Peyer's patch (tissue), 4 donors: Measurements from ENCODE around the gene WIPF1. TPM values are rescaled to one million over a fixed set of nuclear protein-coding genes. Genes with fewer than 3 reads are reported as not detected.

ENCODE experiments used
- DNase-seq, 3 donors: peaks; one replicate each; pipeline ENCODE4 v3.0.0-alpha.2; 2017 to 2019
- H3K27ac ChIP-seq, 4 donors: fragments of 200-600 bp; sonication (generic); one replicate each; pipeline ENCODE4 v1.5.1; 2016 to 2019
- H3K27me3 ChIP-seq, 2 donors: fragments of 200-600 bp; sonication (generic); one replicate each; pipeline ENCODE4 v1.5.1; 2019
- H3K36me3 ChIP-seq, 3 donors: fragments of 200-600 bp; sonication (generic); one replicate each; pipeline ENCODE4 v1.5.1; 2016 to 2019
- H3K4me1 ChIP-seq, 4 donors: fragments of 200-600 bp; sonication (generic); one replicate each; pipeline ENCODE4 v1.5.1; 2016 to 2019
- H3K4me3 ChIP-seq, 4 donors: fragments of 200-600 bp; sonication (generic); 1 replicate in 3 of 4; 2 replicates in 1 of 4; pipeline ENCODE4 v1.5.1; 2016 to 2019; ENCODE audit warnings: mild to moderate bottlenecking in 1 of 4
- H3K9me3 ChIP-seq, 4 donors: fragments of 200-600 bp; sonication (generic); one replicate each; pipeline ENCODE4 v1.5.1; 2016 to 2019; ENCODE audit warnings: mild to moderate bottlenecking in 1 of 4
- POLR2A ChIP-seq, 2 donors: fragments of 450-650 bp; IDR thresholded peaks; one replicate each; pipeline ENCODE4 v1.5.1; 2017; ENCODE audit warnings: antibody characterized with exemption in 2 of 2, mild to moderate bottlenecking in 2 of 2, moderate library complexity in 2 of 2
- total RNA-seq, 4 donors: library from RNA; depleted of rRNA; stranded (reverse); fragments of >200 nt; gene quantifications; one replicate each; pipeline ENCODE4 v1.1.0, GENCODE V29; 2016
- TF ChIP-seq, protein P1 (sequence below), 6 experiments: fragments of 450-650 bp in 4 of 6; fragments of 200-600 bp in 2 of 6; sonication (generic) in 1 of 6; IDR thresholded peaks; one replicate each; pipeline ENCODE4 v1.5.1; 2017 to 2019; ENCODE audit warnings: antibody characterized with exemption in 6 of 6, mild to moderate bottlenecking in 3 of 6, moderate library complexity in 1 of 6

The WIPF1 gene
- total RNA-seq, 4 donors from 2014 or later, result 7.4 to 81.7 (median 17.3) TPM

DNA sequence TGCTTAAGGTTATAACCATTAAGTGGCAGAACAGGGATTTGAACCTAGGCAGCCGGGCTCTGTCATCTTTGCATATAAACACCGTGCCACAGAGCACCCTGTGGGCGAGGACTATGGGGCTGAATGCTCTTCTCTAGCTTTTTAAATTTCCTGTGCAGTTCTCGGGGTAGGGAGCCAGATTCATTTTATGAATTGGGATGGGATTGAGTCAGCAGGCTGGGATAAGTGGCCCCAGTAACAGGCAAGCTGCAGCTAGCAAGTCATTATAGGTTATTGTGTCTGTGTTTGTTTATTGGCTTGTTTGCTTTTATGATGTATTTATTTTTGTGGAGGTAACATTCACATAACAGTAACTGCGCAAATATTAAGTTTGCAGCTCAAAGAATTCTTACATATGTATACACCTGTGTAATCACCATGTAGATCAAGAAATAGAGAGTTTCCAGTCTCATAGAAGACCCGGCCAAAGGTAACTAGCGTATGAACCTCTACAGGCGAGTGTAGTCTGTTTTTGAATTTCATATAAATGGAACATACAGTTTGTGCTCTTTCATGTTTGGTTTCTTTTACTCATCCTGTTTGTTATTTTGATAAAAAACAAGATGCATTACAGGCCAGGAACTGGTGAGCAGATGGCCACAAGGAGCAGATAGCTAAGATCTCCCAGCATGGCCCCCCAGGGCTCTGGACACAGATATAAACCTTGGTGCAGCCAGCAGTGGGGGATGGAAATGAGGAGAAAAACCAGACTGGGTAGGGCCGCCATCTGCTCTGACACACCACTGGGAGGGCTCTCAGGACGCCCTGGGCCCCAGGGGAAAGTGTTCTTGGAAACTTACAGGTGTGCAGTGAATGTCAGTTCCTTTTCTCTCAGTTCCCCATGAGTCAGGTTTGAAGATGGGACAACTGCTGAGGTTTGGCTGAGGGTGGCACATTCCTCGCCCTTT is 61.6 kb downstream of the WIPF1 start:
- Histone ChIP-seq H3K27ac (no peak overlapping the region), H3K27me3 (no peaks in the 10 kb centered on the region), H3K9me3 (no peaks in the 10 kb centered on the region), H3K4me3 (no peak overlapping the region), H3K36me3 (no peaks in the 10 kb centered on the region), H3K4me1 (no peaks in the 10 kb centered on the region)
- TF ChIP-seq, protein P1, sequence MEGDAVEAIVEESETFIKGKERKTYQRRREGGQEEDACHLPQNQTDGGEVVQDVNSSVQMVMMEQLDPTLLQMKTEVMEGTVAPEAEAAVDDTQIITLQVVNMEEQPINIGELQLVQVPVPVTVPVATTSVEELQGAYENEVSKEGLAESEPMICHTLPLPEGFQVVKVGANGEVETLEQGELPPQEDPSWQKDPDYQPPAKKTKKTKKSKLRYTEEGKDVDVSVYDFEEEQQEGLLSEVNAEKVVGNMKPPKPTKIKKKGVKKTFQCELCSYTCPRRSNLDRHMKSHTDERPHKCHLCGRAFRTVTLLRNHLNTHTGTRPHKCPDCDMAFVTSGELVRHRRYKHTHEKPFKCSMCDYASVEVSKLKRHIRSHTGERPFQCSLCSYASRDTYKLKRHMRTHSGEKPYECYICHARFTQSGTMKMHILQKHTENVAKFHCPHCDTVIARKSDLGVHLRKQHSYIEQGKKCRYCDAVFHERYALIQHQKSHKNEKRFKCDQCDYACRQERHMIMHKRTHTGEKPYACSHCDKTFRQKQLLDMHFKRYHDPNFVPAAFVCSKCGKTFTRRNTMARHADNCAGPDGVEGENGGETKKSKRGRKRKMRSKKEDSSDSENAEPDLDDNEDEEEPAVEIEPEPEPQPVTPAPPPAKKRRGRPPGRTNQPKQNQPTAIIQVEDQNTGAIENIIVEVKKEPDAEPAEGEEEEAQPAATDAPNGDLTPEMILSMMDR (IDR thresholded peaks at IDR 0.05), result no peak
- TF ChIP-seq POLR2A (IDR thresholded peaks at IDR 0.05), result no peak
- DNase-seq, result no peak

DNA sequence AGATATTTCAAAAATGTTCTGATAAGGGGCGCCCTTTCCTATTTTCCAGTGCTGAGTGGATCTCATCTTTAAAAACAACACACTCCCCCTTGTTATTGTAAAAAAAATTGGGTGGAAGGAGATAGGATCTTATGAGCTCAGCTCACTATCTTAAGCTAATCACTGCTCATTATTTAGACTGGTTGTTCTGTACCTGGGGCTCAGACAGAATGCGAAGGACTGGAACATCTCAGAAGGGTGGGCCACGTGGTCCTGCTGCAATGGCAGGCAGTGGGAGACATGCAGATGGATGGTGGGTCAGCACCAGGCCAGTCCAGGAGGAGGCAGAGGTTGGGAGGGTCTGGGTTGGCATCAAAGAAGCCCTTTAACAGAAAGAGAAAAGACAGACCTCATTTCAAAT is 62.5 kb downstream of the WIPF1 start:
- H3K27ac ChIP-seq, result no peak overlapping the region
- no peaks in the 10 kb centered on the region for H3K27me3 ChIP-seq
- H3K36me3 ChIP-seq, result no peaks in the 10 kb centered on the region
- no peaks in the 10 kb centered on the region for H3K4me1 ChIP-seq
- no peak for DNase-seq
- no peak overlapping the region for H3K4me3 ChIP-seq
- no peaks in the 10 kb centered on the region for H3K9me3 ChIP-seq
- TF ChIP-seq, protein P1 (IDR thresholded peaks at IDR 0.05), result no peak
- TF ChIP-seq POLR2A (IDR thresholded peaks at IDR 0.05), result no peak

DNA sequence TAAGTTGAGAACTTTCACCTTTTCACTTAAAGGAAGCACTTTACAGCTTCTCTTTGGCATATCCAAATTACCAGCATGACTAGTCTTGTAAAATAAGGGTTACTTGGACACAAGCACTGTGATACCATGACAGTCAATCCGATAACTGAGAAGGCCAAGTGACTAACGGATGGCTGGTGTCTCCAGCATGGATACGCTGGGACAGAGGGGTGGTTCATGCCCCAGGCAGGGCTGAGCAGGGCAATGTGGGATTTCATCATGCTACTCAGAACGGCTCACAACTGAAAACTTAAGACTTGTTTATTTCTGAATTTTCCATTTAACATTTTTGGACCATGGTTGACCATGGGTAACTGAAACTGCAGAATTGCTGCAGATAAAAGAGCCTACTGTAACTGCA is 67.7 kb downstream of the WIPF1 start:
- H3K9me3 ChIP-seq, result no peaks in the 10 kb centered on the region
- H3K27ac ChIP-seq, result no peak overlapping the region
- no peak overlapping the region for H3K4me3 ChIP-seq
- no peaks in the 10 kb centered on the region for H3K4me1 ChIP-seq
- H3K27me3 ChIP-seq, result no peaks in the 10 kb centered on the region
- no peak for DNase-seq
- H3K36me3 ChIP-seq, result no peaks in the 10 kb centered on the region
- TF ChIP-seq, protein P1 (IDR thresholded peaks at IDR 0.05), result no peak
- TF ChIP-seq POLR2A (IDR thresholded peaks at IDR 0.05), result no peak

DNA sequence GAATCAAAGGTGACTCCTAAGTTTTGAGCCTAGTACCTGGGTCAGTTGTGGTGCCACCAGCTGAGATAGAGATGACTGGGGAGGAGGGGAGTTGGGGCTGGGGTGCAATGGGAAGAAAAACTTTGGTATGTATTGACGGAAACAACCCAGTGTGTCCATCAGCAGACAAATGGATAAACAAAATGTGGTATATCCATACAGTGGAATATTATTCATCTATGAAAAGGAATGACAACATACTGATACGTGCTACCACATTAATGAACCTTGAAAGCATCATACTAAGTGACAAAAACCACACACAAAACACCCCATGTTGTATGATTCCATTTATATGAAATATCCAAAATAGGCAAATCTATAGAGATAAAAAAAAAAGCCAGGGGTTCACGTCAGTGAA is 69.6 kb downstream of the WIPF1 start:
- TF ChIP-seq POLR2A (IDR thresholded peaks at IDR 0.05), result no peak
- TF ChIP-seq, protein P1 (IDR thresholded peaks at IDR 0.05), result no peak
- DNase-seq, result no peak
- no peaks in the 10 kb centered on the region for H3K4me1 ChIP-seq
- H3K4me3 ChIP-seq, result no peak overlapping the region
- no peaks in the 10 kb centered on the region for H3K36me3 ChIP-seq
- H3K27ac ChIP-seq, result no peak overlapping the region
- no peaks in the 10 kb centered on the region for H3K27me3 ChIP-seq
- H3K9me3 ChIP-seq, result no peaks in the 10 kb centered on the region

DNA sequence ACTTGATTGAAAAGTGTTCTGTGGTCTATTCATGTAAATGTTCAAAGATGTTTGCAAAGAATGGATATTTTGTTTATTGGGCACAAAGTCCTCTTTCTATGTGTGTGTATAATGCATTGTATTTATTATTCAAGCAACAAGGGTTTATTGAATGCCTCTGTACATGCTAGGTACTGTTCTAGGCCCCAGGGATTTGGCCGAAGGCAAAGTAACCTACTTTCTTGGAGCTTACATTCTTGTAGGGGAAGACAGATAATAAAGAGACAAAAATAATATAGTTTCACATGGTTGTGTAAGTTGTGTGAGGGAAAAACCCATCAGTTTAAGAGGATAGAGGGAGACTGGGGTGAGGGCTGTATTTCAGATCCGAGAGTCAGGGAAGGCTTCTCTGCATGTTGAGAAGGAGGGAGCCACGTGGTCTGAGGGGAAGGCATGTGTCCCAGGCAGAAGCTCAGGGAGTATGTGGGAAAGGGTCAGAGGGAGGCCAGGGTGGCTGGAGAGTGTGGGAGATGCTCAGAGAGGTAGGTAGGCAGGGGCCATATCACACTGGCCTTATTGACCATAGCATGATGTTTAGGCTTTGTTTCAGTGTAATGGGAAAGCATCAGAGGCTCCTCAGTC is 70.4 kb downstream of the WIPF1 start:
- DNase-seq, result no peak
- no peaks in the 10 kb centered on the region for H3K27me3 ChIP-seq
- TF ChIP-seq POLR2A (IDR thresholded peaks at IDR 0.05), result no peak
- TF ChIP-seq, protein P1 (IDR thresholded peaks at IDR 0.05), result no peak
- no peaks in the 10 kb centered on the region for H3K9me3 ChIP-seq
- H3K27ac ChIP-seq, result no peak overlapping the region
- H3K4me1 ChIP-seq, result no peaks in the 10 kb centered on the region
- no peak overlapping the region for H3K4me3 ChIP-seq
- no peaks in the 10 kb centered on the region for H3K36me3 ChIP-seq
